Activated naive CD4-positive, alpha-beta T cell treated with anti-CD3 and anti-CD28 coated beads, Interleukin-2, amount 50 U/mL, for 24 hours (primary cell): ENCODE measurements around the gene RAD54L.
"Not testable (repeated sequence)": the region's sequence is repeated elsewhere in the genome, so short reads cannot be mapped to it uniquely, and the experiment has no call there.

ENCODE experiments used
- H3K27ac Mint-ChIP-seq: one replicate; pipeline ENCODE4 v1.8.0; 2021; ENCODE audit warnings: mild to moderate bottlenecking, mixed read lengths
- H3K27me3 Mint-ChIP-seq: one replicate; pipeline ENCODE4 v1.8.0; 2021; ENCODE audit warnings: mixed read lengths
- H3K36me3 Mint-ChIP-seq: one replicate; pipeline ENCODE4 v1.8.0; 2021; ENCODE audit warnings: mixed read lengths
- H3K4me1 Mint-ChIP-seq: one replicate; pipeline ENCODE4 v1.8.0; 2021; ENCODE audit warnings: mixed read lengths
- H3K4me3 Mint-ChIP-seq: one replicate; pipeline ENCODE4 v1.8.0; 2021; ENCODE audit warnings: mild to moderate bottlenecking, mixed read lengths
- H3K9me3 Mint-ChIP-seq: one replicate; pipeline ENCODE4 v1.8.0; 2021; ENCODE audit warnings: mixed read lengths

RAD54L gene

DNA sequence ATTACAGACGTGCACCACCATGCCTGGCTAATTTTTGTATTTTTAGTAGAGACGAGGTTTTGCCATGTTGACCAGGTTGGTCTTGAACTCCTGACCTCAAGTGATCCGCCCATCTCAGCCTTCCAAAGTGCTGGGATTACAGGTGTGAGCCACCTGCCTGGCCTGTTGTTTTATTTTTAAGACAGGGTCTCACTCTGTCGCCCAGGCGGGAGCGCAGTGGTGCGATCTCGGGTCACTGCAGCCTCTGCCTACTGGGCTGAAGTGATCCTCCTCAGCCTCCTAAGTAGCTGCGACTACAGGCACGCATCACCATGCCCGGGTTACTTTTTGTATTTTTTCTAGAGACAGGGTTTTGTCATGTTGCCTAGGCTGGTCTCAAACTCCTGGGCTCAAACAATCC is 24.5 kb upstream of the RAD54L start:
- H3K27ac Mint-ChIP-seq, H3K27me3 Mint-ChIP-seq, H3K9me3 Mint-ChIP-seq, H3K36me3 Mint-ChIP-seq, H3K4me3 Mint-ChIP-seq, H3K4me1 Mint-ChIP-seq: not testable (repeated sequence)

DNA sequence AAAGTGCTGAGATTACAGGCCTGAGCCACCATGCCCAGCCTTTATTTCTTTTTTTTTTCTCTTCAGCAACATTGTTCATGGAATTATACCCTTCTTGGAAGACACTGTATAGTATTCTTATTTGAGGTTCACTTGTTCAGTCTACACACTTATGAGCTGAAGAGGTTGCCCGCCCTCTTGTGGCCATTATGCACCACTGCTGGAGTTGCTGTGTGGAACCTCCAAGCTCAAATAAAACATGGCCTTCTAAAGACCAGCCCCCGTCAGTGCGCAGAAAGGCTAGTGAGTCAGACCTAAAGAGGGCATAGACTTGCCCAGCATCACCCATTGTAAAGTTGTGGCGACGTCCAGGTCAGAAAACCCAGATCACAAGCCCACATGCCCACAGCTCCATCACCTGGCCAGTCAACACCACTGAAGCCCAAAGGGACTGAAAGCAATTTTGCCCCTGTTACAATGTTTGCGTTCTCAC is 24.1 kb upstream of the RAD54L start:
- H3K27me3 Mint-ChIP-seq = no peaks in the 10 kb centered on the region
- H3K36me3 Mint-ChIP-seq = no peaks in the 10 kb centered on the region
- no peaks in the 10 kb centered on the region for H3K9me3 Mint-ChIP-seq
- peaks cover 5% of the 10 kb centered on the region for H3K4me1 Mint-ChIP-seq
- H3K4me3 Mint-ChIP-seq = no peak overlapping the region
- no peak overlapping the region for H3K27ac Mint-ChIP-seq

DNA sequence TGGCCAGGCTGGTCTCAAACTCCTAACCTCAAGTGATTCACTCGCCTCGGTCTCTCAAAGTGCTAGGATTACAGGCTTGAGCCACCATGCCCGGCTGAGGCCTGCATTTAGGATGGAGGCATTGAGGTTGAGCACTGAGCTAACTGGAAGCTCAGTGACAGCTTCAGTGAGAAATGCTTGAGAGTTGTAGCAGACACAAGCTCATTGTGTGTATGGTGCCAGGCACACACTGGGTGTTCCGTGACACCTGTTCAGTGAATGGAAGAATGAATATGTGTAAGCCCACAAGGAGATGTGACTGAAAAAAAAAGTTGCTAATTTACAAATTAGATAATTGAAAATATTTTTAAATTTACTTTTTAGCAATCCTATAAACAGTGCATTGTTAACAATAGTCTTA is 22.6 kb upstream of the RAD54L start:
- H3K4me3 Mint-ChIP-seq = no peak overlapping the region
- no peaks in the 10 kb centered on the region for H3K9me3 Mint-ChIP-seq
- no peaks in the 10 kb centered on the region for H3K27me3 Mint-ChIP-seq
- H3K4me1 Mint-ChIP-seq = peaks cover 5% of the 10 kb centered on the region
- no peaks in the 10 kb centered on the region for H3K36me3 Mint-ChIP-seq
- H3K27ac Mint-ChIP-seq = no peak overlapping the region

DNA sequence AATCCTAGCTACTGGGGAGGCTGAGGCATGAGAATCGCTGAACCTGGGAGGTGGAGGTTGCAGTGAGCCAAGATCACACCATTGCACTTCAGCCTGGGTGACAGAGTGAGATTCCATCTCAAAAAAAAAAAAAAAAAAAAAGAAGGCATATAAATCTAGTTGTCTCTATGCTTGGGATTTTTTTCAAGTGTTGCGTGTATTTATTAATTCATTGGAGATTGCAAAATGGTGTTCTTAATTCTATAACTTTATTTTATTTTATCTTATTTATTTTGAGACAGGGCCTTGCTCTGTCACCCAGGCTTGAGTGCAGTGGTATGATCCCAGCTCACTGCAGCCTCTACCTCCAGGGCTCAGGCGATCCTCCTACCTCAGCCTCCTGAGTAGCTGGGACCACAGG is 16.3 kb upstream of the RAD54L start:
- H3K4me3 Mint-ChIP-seq, H3K27me3 Mint-ChIP-seq, H3K27ac Mint-ChIP-seq, H3K36me3 Mint-ChIP-seq, H3K9me3 Mint-ChIP-seq, H3K4me1 Mint-ChIP-seq: not testable (repeated sequence)

DNA sequence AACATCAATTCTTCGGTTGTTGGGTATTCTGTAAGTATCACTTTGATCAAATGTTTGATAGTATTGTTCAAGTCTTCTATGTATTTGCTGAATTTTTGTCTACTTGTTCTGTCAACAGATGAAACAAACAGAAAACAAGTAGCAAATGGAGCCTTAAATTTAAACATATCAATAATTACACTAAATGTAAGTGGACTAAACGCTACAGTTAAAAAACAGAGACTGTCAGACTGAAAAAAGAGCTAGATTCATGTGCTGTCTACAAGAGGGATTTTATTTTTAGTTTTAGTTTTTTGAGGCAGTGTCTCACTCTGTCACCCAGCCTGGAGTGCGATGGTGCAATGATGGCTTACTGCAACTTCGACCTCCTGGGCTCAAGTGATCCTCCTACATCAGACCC is 10.7 kb upstream of the RAD54L start:
- H3K27ac Mint-ChIP-seq = no peak overlapping the region
- H3K4me3 Mint-ChIP-seq = no peak overlapping the region
- no peaks in the 10 kb centered on the region for H3K4me1 Mint-ChIP-seq
- H3K36me3 Mint-ChIP-seq = no peaks in the 10 kb centered on the region
- H3K27me3 Mint-ChIP-seq = no peaks in the 10 kb centered on the region
- no peaks in the 10 kb centered on the region for H3K9me3 Mint-ChIP-seq

DNA sequence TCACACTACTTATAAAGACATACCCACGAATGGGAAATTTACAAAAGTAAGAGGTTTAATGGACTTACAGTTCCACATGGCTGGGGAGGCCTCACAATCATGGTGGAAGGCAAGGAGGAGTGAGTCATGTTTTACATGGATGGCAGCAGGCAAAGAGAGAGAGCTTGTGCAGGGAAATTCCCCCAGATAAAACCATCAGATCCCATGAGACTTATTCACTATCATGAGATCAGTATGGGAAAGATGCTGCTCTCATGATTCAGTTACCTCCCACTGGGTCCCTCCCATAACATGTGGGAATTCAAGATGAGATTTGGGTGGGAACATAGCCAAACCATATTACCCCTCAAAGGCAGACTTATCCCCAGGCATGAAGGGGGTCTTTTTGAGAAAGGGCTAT is 8.7 kb upstream of the RAD54L start:
- H3K4me3 Mint-ChIP-seq, H3K4me1 Mint-ChIP-seq, H3K9me3 Mint-ChIP-seq, H3K27me3 Mint-ChIP-seq, H3K36me3 Mint-ChIP-seq, H3K27ac Mint-ChIP-seq: not testable (repeated sequence)

DNA sequence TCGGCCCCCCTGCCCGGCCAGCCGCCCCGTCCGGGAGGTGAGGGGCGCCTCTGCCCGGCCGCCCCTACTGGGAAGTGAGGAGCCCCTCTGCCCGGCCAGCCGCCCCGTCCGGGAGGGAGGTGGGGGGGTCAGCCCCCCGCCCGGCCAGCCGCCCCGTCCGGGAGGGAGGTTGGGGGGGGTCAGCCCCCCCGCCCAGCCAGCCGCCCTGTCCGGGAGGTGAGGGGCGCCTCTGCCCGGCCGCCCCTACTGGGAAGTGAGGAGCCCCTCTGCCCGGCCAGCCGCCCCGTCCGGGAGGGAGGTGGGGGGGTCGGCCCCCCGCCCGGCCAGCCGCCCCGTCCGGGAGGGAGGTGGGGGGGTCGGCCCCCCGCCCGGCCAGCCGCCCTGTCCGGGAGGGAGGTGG is 5.8 kb upstream of the RAD54L start:
- H3K27ac Mint-ChIP-seq, H3K9me3 Mint-ChIP-seq, H3K36me3 Mint-ChIP-seq, H3K4me1 Mint-ChIP-seq, H3K27me3 Mint-ChIP-seq, H3K4me3 Mint-ChIP-seq: not testable (repeated sequence)

DNA sequence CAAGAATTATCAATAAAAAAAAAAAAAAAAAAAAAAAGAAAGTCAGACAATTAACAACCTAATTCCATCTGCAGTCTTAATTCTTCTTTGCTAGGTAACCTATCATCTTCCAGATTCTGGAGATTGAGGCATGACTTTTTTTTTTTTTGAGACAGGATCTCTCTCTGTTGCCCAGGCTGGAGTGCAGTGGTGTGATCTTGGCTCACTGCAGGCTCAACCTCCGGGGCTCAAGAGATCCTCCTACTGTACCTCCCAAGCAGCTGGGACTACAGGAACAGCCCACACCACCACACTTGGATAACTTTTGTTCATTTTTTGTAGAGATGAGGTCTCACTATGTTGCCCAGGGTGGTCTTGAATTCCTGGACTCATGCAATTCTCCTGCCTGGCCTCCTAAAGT is 4.6 kb upstream of the RAD54L start:
- Mint-ChIP-seq H3K36me3 (no peaks in the 10 kb centered on the region), H3K27ac (no peak overlapping the region), H3K27me3 (no peaks in the 10 kb centered on the region), H3K9me3 (no peaks in the 10 kb centered on the region), H3K4me1 (peaks cover 10% of the 10 kb centered on the region), H3K4me3 (no peak overlapping the region)

DNA sequence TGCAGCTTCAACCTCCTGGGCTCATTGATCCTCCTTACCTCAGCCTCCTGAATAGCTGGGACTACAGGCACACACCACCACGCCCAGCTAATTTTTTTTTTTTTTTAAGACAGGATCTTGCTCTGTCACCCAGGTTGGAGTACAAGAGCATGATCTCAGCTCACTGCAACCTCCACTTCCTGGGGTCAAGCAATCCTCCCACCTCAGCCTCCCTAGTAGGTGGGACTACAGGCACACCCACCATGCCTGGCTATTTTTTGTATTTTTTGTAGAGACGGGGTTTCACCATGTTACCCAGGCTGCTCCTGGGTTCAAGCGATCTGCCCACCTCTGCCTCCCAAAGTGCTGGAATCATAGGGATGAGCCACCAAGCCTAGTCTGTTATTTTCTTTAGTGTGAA is 3.7 kb upstream of the RAD54L start:
- H3K36me3 Mint-ChIP-seq, H3K4me3 Mint-ChIP-seq, H3K27me3 Mint-ChIP-seq, H3K9me3 Mint-ChIP-seq, H3K27ac Mint-ChIP-seq: not testable (repeated sequence)
- peaks cover 14% of the 10 kb centered on the region for H3K4me1 Mint-ChIP-seq

DNA sequence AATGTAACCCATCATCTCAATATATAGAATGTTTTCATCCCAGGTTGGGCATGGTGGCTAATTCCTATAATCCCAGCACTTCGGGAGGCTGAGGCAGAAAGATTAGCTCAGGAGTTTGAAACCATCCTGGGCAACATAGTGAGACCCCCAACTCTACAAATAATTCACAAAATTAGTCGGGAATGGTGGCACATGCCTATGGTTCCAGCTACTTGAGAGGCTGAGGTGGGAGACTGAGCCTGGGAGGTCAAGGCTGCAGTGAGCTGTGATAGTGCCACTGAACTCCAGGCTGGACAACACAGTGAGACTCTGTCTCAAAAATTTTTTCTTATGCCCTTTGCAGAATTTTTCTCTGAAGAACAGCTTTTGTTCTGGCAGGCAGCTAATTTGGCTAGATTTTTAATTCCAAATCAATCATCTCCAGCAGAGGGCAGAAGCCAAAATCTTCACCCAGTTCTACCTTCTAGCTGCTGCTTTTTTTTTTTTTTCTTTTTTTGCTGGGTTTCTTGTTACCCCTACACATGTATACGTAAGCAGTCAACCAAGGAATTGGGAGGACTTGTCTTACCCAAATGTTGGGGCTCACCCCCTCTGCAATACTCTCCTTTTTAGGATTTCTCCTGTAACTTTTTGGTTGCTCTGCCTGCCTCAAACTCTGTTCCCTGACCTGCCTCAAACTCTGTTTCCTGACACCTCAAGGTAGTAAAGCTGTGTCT is 2.7 kb upstream of the RAD54L start:
- Mint-ChIP-seq H3K36me3 (no peaks in the 10 kb centered on the region), H3K9me3 (no peaks in the 10 kb centered on the region), H3K27me3 (no peaks in the 10 kb centered on the region), H3K4me1 (peaks cover 14% of the 10 kb centered on the region), H3K27ac (no peak overlapping the region), H3K4me3 (no peak overlapping the region)

DNA sequence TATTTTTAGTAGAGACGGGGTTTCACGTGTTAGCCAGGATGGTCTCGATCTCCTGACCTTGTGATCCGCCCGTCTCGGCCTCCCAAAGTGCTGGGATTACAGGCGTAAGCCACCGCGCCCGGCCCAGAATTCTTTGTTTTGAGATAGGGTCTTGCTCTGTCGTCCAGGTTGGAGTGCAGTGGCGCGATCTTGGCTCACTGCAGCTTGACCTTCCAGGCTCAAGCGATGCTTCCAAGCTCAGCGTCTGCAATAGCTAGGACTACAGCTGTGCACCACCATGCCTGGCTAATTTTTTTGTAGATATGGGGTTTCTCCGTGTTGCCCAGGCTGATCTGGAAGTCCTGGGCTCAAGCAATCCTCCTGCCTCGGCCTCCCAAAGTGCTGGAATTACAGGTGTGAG is 1.4 kb upstream of the RAD54L start:
- H3K27me3 Mint-ChIP-seq, H3K36me3 Mint-ChIP-seq, H3K9me3 Mint-ChIP-seq: not testable (repeated sequence)
- Mint-ChIP-seq H3K4me3 (peak overlapping the region; percentile 96), H3K4me1 (peaks cover 14% of the 10 kb centered on the region), H3K27ac (peak overlapping the region; percentile 90)

DNA sequence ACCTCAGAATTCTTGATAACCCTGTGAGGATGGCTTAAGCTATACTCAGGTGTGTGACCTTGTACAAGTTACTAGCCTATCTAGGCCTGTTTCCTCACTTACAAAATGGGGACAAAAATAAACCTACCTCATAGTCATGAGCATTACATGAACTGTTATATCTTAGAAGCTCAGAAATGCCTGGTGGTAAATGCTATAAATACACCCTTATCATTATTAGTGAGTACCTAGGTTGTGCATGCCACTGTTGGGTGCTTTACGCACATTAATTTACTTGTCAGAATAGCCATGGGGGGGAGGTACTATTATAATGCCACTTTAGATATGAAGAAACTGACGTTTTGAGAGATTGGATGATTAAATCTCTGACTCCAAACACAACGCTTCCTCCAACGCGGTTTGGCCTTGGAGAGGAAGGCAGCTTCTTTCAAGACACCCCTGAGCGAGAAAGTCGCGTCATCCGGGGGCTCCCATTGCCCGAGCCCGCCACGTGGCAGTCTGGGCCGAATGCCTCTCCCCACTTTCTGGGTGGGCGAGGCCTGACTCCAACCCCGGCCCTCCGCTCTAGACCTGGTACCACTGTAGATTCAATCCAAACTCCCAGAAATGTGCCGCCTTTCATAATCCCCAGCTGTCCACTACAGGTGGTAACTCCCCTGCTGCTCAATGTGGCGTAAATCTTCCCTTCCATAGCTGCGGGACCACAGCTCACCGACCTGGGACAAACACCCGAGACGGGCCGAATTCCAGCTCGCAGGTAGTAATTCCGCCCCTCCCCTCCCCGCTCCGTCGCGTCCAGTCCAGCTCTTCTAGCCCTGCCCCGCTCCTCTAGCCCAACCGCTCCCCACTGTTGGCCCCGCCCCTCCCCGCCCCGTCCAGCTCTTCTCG is 771 bp upstream of the RAD54L start:
- Mint-ChIP-seq H3K27ac (peak overlapping the region; percentile 90), H3K27me3 (no peaks in the 10 kb centered on the region), H3K9me3 (no peaks in the 10 kb centered on the region), H3K4me3 (peak overlapping the region; percentile 96), H3K4me1 (peaks cover 14% of the 10 kb centered on the region), H3K36me3 (no peaks in the 10 kb centered on the region)

DNA sequence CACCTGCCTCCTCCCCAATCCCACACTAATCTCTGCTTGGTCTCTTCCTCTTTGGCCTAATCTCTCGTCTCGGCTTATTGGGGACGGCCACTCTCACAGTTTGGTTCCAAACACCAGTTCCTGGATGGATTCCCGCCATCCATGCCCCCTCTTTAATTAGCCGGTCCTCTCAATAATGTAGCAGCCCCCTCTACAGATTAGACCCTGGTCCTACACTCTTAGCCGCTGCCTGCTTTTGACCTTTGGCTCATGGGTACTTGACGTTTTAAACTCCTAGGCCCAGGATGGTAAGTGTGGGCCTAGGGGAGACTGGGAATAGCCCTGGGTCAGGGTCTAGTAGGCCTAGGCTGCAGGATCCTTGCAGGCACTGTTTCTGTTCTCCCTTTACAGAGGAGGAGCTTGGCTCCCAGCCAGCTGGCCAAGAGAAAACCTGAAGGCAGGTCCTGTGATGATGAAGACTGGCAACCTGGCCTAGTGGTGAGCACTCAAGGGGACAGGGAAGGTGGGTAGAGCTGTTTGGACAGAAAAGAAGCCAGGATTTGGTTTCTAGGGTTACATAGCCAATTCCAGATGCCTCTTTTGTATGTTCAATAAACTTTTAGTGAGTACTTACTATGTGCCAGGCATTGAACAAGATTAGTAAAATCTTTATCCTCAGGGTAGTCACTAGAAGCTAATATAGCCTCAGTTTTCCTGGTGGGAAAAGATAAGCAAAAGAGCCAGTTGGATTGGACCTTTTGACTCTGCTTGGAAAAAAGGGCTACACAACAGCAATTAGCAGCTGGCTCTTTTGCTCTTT is 758 bp downstream of the RAD54L start:
- no peaks in the 10 kb centered on the region for H3K27me3 Mint-ChIP-seq
- peaks cover 14% of the 10 kb centered on the region for H3K4me1 Mint-ChIP-seq
- H3K4me3 Mint-ChIP-seq = peak overlapping the region; percentile 96

DNA sequence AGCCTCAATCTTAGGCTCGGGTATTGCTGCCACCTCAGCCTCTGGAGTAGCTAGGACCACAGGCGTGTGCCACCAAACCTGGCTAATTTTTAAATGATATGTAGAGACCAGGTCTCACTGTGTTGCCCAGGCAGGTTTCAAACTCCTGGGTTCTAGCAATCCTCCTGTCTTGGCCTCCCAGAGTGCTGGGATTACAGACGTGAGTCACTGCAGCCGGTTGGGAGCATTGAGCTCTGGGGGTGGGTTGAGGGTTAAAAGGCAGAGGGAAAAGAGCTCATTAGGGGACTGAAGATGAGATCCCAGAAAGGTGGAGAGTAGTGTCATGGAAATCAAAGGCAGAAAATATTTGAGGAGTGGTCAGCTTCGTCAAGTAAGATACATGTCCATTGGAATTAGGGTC is 7.1 kb downstream of the RAD54L start:
- no peaks in the 10 kb centered on the region for H3K4me1 Mint-ChIP-seq
- H3K4me3 Mint-ChIP-seq = no peak overlapping the region
- no peak overlapping the region for H3K27ac Mint-ChIP-seq
- H3K27me3 Mint-ChIP-seq = no peaks in the 10 kb centered on the region
- no peaks in the 10 kb centered on the region for H3K36me3 Mint-ChIP-seq
- H3K9me3 Mint-ChIP-seq = no peaks in the 10 kb centered on the region

More for the DNA sequence above, 758 bp downstream of the RAD54L start:
- H3K27ac Mint-ChIP-seq = peak overlapping the region; percentile 53
- no peaks in the 10 kb centered on the region for H3K36me3 Mint-ChIP-seq
- no peaks in the 10 kb centered on the region for H3K9me3 Mint-ChIP-seq

DNA sequence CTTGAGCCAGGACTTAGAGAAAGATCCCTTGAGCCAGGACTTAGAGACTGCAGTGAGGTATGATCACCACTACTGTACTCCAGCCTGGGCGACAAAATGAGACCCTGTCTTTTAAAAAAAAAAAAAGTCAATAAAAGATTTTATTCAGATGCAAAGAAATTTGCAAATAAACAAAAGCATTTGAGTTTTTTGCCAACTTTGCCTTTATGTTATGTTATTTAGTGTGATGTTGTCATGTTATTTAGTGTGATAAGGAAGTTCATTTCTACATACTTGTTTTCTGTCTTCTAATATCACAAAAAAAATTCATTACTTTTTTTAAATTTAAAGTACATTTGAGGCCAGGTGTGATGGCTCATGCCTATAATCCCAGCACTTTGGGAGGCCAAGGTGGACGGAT is 9.0 kb downstream of the RAD54L start:
- Mint-ChIP-seq H3K36me3 (peaks cover 3% of the 10 kb centered on the region), H3K27ac (no peak overlapping the region), H3K4me3 (no peak overlapping the region), H3K9me3 (no peaks in the 10 kb centered on the region), H3K27me3 (no peaks in the 10 kb centered on the region), H3K4me1 (no peaks in the 10 kb centered on the region)

DNA sequence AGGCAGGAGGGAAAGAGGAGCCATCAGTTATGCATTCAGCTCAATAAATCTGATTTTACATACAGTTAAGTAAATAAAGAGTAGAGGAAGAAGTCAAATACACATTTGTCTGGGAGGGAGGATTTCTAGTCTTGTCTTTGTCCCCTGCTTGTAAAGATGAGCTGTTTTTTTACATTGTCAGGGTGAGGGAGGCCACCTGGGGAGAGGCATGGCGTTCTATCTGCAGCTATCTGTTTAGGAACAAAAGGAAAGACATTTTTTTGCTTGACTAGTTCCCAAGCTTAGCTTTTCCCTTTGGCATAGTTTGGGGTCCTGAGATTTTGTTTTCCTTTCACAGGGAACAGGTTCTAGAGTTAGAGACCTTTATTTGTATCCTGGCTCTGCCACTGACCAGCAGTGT is 14.9 kb downstream of the RAD54L start:
- Mint-ChIP-seq H3K4me3 (no peak overlapping the region), H3K9me3 (no peaks in the 10 kb centered on the region), H3K36me3 (peaks cover 10% of the 10 kb centered on the region), H3K27me3 (no peaks in the 10 kb centered on the region), H3K27ac (no peak overlapping the region), H3K4me1 (no peaks in the 10 kb centered on the region)
